ENCODE data around the gene BTBD7. TPM values are rescaled to one million over a fixed set of nuclear protein-coding genes. Genes with fewer than 3 reads are reported as not detected.

The BTBD7 gene
- polyA plus RNA-seq, 1 donor: 19.3 TPM

Other genes starting within 250 kb of the BTBD7 start
- gene ITPK1, start 217.1 kb downstream of the BTBD7 start, polyA plus RNA-seq (ENCODE audit: insufficient read length): 16.5 TPM
- gene MOAP1, start 148.1 kb downstream of the BTBD7 start, polyA plus RNA-seq (ENCODE audit: insufficient read length): 25.8 TPM
- gene LYSET, start 147.7 kb downstream of the BTBD7 start, polyA plus RNA-seq (ENCODE audit: insufficient read length): 16.0 TPM
- 6.8 TPM for gene GON7, start 126.0 kb downstream of the BTBD7 start, polyA plus RNA-seq (ENCODE audit: insufficient read length)
- gene UBR7, start 125.8 kb downstream of the BTBD7 start, polyA plus RNA-seq (ENCODE audit: insufficient read length): 22.8 TPM
- 0.89 TPM for gene COX8C, start 14.1 kb upstream of the BTBD7 start, polyA plus RNA-seq (ENCODE audit: insufficient read length)
- gene UNC79, start 97.9 kb upstream of the BTBD7 start, polyA plus RNA-seq (ENCODE audit: insufficient read length): 0.58 TPM

Data from hindlimb muscle (tissue), 1 donor.